ENCODE measurements around the gene WNK2.

The WNK2 gene

DNA sequence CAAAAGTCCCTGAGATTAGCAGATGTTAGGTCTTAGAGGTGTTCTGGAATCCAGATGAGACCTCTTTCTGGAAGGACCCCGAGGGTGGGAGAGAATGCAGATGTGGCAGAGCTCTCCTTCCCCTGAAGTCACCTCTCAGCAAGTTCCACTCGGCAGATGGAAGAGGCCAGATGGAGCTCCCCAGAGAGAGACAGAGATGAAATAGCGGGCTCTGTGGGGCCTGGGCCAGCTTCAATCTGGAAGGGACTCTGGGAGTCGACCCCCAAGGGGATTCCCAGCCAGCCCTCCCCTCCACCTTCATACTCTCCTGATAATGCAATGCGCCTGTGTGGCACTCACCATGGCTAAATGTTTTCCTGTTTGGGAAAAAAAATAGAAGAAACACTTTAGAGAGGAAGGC lies 60.2 kb downstream of the WNK2 start:
- DNase-seq (ENCODE audit: low read depth, low spot score): no peak
- H3K4me3 ChIP-seq: no peak overlapping the region
- H3K36me3 ChIP-seq (ENCODE audit: insufficient read depth, low read length): no peaks in the 10 kb centered on the region
- H3K9me3 ChIP-seq (ENCODE audit: low read depth, low read length): no peaks in the 10 kb centered on the region
- no peak overlapping the region for H3K9ac ChIP-seq (ENCODE audit: insufficient read length)
- H3K27ac ChIP-seq: no peak overlapping the region
- no peak for TF ChIP-seq POLR2AphosphoS5 (IDR thresholded peaks at IDR 0.05; ENCODE audit: borderline replicate concordance, low read depth, low read length)
- TF ChIP-seq FOXP2 (optimal IDR thresholded peaks at IDR 0.05; ENCODE audit: control extremely low read depth, extremely low read length, insufficient read depth): no peak
- no peak for TF ChIP-seq EZH2 (IDR thresholded peaks at IDR 0.05)

DNA sequence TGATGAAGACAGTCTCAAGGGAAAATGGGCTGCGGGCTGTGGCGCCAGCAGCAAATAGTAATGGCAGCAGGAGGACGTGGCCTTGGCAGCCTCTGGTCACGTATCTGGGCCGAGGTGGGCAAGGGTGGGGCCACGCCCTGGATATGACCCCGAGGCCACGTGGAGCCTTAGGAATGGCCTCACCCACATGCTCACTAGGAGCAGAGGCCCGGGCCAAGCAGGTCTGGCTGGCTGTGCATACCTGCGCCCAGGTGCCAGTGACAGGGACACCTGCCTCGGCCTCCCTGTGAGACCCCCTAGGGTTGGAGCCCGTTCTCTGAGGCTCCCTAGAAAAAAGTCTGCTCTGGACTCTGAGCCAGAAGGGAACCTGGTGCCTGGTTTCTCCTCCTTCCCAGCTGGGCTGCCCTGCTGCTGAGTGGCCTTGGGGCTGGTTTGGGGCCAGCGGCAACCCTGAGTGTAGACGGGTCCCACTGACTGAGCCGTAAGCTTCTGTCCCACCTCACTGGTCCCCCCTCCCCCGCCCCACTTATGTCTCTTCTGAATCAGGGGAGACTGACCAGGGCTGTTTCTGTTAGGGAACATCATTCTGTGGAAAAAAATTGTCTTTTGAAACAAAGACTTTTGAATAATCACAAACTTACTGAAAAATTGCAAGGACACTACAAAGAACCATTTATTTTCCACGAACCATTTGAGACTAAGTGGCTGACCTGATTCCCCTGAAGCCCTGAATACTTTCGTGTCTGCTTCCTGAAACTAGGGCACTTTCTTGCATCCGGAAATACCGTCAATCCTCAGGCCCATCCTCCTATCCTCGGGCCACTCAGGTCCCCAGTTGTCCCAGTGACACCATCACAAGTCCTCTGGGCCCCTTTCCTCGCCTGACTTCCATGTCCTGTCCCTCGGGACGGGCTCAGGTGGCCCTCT lies 60.8 kb downstream of the WNK2 start:
- Histone ChIP-seq H3K4me3 (no peak overlapping the region), H3K27ac (no peak overlapping the region), H3K9ac (ENCODE audit: insufficient read length) (no peak overlapping the region), H3K36me3 (ENCODE audit: insufficient read depth, low read length) (no peaks in the 10 kb centered on the region), H3K9me3 (ENCODE audit: low read depth, low read length) (no peaks in the 10 kb centered on the region)
- TF ChIP-seq POLR2AphosphoS5 (IDR thresholded peaks at IDR 0.05; ENCODE audit: borderline replicate concordance, low read depth, low read length) (no peak), FOXP2 (optimal IDR thresholded peaks at IDR 0.05; ENCODE audit: control extremely low read depth, extremely low read length, insufficient read depth) (no peak), EZH2 (IDR thresholded peaks at IDR 0.05) (no peak)
- no peak for DNase-seq (ENCODE audit: low read depth, low spot score)

DNA sequence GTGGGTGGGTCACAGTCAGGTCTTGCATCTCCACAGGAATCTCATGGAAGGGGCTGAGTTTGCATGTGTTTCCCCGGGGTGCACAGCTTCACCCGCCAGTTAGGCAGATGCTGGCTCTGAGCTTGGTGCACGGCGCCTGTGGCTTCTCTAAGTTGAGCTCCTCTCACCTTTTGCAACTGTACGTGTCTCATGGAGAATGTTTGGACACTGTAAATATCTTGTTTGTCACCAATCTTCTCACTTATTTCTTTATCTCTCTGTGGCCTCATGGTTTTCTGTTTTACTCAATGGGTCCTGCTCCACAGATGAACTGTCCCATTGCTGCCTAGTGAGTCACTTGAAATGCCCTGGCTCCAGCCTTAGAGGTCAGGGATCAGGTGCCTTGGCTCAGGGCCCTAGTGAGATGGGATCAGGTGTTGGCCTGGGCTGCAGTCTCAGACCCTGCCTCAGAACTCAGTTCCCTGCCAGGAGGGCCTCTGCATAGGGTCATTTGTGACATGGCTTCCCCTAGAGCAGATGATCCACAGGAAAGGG lies 61.6 kb downstream of the WNK2 start:
- no peak for DNase-seq (ENCODE audit: low read depth, low spot score)
- Histone ChIP-seq H3K9ac (ENCODE audit: insufficient read length) (no peak overlapping the region), H3K9me3 (ENCODE audit: low read depth, low read length) (no peaks in the 10 kb centered on the region)

DNA sequence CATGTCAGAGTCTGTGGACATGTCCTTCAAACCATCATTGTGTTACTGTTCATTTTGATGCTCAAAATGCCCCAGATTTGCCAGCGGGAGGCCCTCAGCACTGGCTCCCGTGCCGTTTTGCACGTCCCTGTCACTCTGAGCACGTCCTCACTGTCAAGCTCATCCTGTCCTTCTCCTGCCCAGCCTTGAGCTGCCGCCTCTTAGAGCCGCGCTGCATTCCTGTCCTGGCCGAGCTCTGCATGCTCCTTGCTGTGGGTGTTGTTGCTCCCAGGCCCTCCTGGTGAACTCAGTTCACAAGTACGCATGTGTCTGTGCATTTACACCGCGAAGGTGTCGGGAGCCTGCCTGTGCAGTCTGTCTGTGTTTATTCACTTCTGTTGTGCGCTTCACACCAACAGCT lies 62.2 kb downstream of the WNK2 start:
- H3K9ac ChIP-seq (ENCODE audit: insufficient read length): no peak overlapping the region
- TF ChIP-seq FOXP2 (optimal IDR thresholded peaks at IDR 0.05; ENCODE audit: control extremely low read depth, extremely low read length, insufficient read depth): no peak
- TF ChIP-seq EZH2 (IDR thresholded peaks at IDR 0.05): no peak
- TF ChIP-seq POLR2AphosphoS5 (IDR thresholded peaks at IDR 0.05; ENCODE audit: borderline replicate concordance, low read depth, low read length): no peak
- H3K4me3 ChIP-seq: no peak overlapping the region
- no peak overlapping the region for H3K27ac ChIP-seq
- H3K9me3 ChIP-seq (ENCODE audit: low read depth, low read length): no peaks in the 10 kb centered on the region
- H3K36me3 ChIP-seq (ENCODE audit: insufficient read depth, low read length): no peaks in the 10 kb centered on the region
- DNase-seq (ENCODE audit: low read depth, low spot score): no peak

More for the DNA sequence above, 61.6 kb downstream of the WNK2 start:
- Histone ChIP-seq H3K36me3 (ENCODE audit: insufficient read depth, low read length) (no peaks in the 10 kb centered on the region), H3K27ac (no peak overlapping the region), H3K4me3 (no peak overlapping the region)
- no peak for TF ChIP-seq EZH2 (IDR thresholded peaks at IDR 0.05)
- no peak for TF ChIP-seq FOXP2 (optimal IDR thresholded peaks at IDR 0.05; ENCODE audit: control extremely low read depth, extremely low read length, insufficient read depth)
- TF ChIP-seq POLR2AphosphoS5 (IDR thresholded peaks at IDR 0.05; ENCODE audit: borderline replicate concordance, low read depth, low read length): no peak

DNA sequence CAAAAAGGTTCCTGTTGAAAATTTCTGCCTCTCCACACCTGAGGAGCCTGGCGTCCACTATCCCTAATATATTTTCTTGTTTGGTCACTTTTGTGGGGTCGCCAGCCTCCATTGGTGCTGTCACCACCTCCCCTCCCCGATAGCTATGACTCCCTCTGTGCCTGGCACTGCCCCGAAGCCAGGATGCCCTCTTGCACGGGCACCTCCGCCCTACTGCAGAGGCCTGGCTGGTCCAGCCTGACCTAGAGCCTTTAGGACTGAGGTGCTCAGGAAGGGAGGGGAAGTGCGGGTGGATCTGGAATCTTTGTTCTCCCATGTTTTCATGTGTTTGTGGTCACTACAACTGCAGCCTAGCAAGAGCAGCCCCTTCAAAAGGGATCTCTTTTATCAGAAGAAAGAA lies 62.6 kb downstream of the WNK2 start:
- DNase-seq (ENCODE audit: low read depth, low spot score): no peak
- no peak overlapping the region for H3K27ac ChIP-seq
- H3K9me3 ChIP-seq (ENCODE audit: low read depth, low read length): no peaks in the 10 kb centered on the region
- no peak overlapping the region for H3K9ac ChIP-seq (ENCODE audit: insufficient read length)
- H3K36me3 ChIP-seq (ENCODE audit: insufficient read depth, low read length): no peaks in the 10 kb centered on the region
- H3K4me3 ChIP-seq: no peak overlapping the region
- TF ChIP-seq POLR2AphosphoS5 (IDR thresholded peaks at IDR 0.05; ENCODE audit: borderline replicate concordance, low read depth, low read length): no peak
- no peak for TF ChIP-seq FOXP2 (optimal IDR thresholded peaks at IDR 0.05; ENCODE audit: control extremely low read depth, extremely low read length, insufficient read depth)
- no peak for TF ChIP-seq EZH2 (IDR thresholded peaks at IDR 0.05)

DNA sequence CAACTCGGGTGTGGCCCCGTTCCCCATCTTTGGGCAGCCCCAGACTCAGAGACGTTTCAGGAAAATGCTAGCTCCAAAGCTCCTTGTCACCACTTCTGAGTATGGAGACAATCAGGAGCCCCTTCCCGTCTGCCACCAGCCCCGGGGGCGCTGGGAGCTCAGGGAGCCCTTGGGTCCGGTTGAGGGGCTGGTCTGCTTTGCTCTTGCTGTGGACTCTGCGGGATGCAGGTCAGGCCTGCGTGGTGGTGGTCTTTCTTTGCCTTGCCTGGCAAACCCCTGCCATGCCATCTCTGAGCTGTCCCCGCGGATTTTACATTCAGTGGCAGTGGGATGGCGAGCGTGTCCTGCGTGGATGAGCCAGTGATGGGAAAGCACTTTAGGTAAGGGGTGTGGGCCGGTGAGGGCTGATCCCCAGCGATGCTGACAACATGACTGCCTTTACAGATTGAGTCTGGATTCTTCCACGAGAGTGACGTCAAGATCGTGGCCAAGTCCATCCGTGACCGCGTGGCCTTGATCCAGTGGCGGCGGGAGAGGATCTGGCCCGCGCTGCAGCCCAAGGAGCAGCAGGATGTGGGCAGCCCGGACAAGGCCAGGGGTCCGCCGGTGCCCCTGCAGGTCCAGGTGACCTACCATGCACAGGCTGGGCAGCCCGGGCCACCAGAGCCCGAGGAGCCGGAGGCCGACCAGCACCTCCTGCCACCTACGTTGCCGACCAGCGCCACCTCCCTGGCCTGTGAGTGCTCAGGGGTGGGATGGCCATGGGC lies 63.3 kb downstream of the WNK2 start:
- H3K4me3 ChIP-seq: no peak overlapping the region
- H3K9me3 ChIP-seq (ENCODE audit: low read depth, low read length): no peaks in the 10 kb centered on the region
- no peak overlapping the region for H3K27ac ChIP-seq
- no peaks in the 10 kb centered on the region for H3K36me3 ChIP-seq (ENCODE audit: insufficient read depth, low read length)
- H3K9ac ChIP-seq (ENCODE audit: insufficient read length): no peak overlapping the region
- TF ChIP-seq POLR2AphosphoS5 (IDR thresholded peaks at IDR 0.05; ENCODE audit: borderline replicate concordance, low read depth, low read length): no peak
- TF ChIP-seq FOXP2 (optimal IDR thresholded peaks at IDR 0.05; ENCODE audit: control extremely low read depth, extremely low read length, insufficient read depth): no peak
- TF ChIP-seq EZH2 (IDR thresholded peaks at IDR 0.05): no peak
- no peak for DNase-seq (ENCODE audit: low read depth, low spot score)

DNA sequence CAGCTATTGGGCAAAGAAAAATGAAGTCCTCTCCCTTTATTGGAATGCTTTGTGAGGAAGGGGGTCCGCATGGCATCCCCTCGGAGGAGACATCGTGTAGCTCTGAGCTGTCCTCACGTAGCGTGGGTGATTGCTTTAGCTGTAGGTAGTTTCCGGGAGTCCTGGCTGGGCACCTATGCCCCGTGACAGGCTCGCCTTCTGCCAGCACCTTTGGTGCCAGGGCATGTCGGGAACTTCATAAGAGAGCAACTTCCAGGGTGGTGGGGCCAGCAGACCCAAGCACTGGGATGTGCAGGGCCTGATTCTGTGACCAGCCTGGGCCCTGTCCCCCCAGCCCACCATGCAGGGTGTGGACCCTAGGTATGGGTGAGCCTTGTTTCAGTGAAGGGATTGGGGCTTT lies 64.0 kb downstream of the WNK2 start:
- H3K36me3 ChIP-seq (ENCODE audit: insufficient read depth, low read length): no peaks in the 10 kb centered on the region
- TF ChIP-seq EZH2 (IDR thresholded peaks at IDR 0.05): no peak
- no peak for TF ChIP-seq FOXP2 (optimal IDR thresholded peaks at IDR 0.05; ENCODE audit: control extremely low read depth, extremely low read length, insufficient read depth)
- TF ChIP-seq POLR2AphosphoS5 (IDR thresholded peaks at IDR 0.05; ENCODE audit: borderline replicate concordance, low read depth, low read length): no peak
- DNase-seq (ENCODE audit: low read depth, low spot score): no peak
- no peak overlapping the region for H3K4me3 ChIP-seq
- H3K27ac ChIP-seq: no peak overlapping the region
- H3K9me3 ChIP-seq (ENCODE audit: low read depth, low read length): no peaks in the 10 kb centered on the region
- H3K9ac ChIP-seq (ENCODE audit: insufficient read length): no peak overlapping the region

DNA sequence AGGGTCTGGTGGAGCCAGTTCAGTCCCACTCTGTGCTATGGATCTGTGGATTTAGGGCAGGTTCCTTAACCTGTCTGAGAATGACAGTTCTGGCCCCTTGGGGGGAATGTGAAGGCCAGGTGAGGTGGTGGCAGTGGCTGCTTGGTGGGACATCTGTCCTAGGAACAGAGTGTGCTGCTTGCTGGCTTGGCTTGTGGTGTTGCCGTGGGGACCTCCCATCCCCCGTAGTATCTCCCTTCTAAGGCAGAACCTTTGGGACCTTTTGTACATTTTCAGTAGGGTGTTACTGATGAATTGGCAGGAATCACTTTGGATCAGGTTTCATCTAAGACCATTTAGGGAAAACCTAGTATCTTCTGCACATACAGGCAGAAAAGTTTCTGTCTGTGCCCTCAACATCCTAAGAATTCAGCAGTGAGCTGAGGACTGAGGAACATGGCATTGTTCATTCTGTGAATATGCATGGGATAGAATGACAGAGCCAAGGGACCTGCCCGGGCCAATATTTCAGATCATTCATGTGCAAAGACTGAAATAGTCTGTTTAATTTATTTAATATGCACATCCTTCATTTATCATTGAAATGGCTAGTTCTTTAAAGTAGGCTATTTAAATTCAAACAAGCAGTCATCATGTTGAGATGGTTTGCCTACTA lies 64.6 kb downstream of the WNK2 start:
- no peak for TF ChIP-seq FOXP2 (optimal IDR thresholded peaks at IDR 0.05; ENCODE audit: control extremely low read depth, extremely low read length, insufficient read depth)
- no peak for TF ChIP-seq POLR2AphosphoS5 (IDR thresholded peaks at IDR 0.05; ENCODE audit: borderline replicate concordance, low read depth, low read length)
- no peak for TF ChIP-seq EZH2 (IDR thresholded peaks at IDR 0.05)
- no peak overlapping the region for H3K9ac ChIP-seq (ENCODE audit: insufficient read length)
- no peak overlapping the region for H3K27ac ChIP-seq
- no peaks in the 10 kb centered on the region for H3K36me3 ChIP-seq (ENCODE audit: insufficient read depth, low read length)
- H3K4me3 ChIP-seq: no peak overlapping the region
- DNase-seq (ENCODE audit: low read depth, low spot score): no peak
- H3K9me3 ChIP-seq (ENCODE audit: low read depth, low read length): no peaks in the 10 kb centered on the region
